HuH-7.5 (cell line): Measurements from ENCODE around the gene GPC3.
"Not testable (repeated sequence)": the region's sequence is repeated elsewhere in the genome, so short reads cannot be mapped to it uniquely, and the experiment has no call there.

Experiments
- DNase-seq: peaks from one replicate; pipeline ENCODE4 v3.0.0; 2011; ENCODE audit warnings: low spot score

The GPC3 gene

DNA sequence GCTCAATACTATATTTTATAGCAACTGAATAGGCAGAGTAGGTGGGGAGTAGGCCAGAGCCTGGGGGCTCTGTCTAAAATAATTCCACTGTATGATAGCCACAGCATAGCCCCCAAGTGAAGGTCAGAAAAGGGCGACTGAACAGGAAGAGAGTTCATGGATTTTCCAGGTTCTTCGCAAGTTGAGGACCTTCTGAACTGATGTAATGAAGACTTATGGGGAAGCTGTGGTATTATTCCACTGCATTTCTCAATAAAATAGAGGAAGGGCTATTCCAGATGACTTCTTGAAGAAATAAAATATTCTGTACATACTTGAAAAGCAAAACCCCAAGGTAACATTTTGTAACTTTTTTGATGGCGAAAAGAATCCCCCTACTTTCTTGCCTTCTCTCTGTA, 338.7 kb downstream of the GPC3 start:
- DNase-seq: no peak

DNA sequence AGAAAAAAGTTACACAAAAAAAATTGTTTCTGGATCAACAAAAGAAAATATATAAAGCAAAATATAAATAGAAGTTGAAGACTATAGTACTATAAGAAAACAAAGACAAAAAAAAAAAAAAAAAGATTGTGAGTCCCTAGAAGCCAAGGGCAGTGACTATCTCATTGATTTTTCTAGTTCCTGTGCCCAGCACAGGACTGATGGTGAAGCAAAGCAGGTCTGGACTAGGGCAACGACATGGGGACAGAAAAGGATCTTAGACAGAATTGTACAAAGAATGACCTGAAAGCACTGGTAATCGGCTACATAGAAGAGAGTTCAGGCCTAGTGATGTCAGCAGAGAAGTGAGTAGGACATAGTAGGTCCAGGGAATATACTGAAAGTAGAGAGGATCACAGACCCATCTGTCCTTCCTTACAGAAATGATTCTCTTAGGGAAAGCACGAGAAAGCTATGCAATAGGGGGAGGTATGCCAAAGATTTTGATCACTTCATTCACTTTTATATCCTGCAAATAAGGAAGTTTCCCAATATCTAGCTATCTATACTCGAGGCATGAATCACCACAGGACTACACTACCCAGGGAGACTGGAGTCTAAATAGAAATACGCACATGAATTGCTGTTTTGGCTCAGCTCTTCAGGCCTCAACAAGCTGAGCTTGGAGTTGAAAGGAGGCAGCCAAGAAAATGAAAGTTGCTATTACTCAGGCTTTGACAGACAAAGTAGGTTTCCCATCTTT, 339.2 kb downstream of the GPC3 start:
- no peak for DNase-seq

DNA sequence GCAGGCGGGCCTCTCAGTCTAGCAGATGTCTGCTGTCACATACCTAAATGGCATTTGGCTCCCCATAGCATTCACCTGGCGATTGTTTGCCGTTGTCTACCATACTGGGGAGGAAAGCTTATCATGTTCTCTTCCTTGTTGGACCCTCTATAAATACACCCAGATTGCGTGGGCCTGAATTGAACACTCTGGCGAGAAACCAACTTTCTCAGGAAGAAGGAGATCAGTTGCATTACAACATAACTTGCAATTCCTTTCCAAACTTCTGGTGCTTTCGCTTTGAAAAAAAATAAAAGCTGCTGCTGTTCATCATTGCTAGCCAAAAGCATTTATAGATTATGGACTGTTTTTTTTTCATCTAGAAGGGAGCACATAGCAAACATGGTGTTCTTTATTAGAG, 340.1 kb downstream of the GPC3 start:
- DNase-seq: no peak

DNA sequence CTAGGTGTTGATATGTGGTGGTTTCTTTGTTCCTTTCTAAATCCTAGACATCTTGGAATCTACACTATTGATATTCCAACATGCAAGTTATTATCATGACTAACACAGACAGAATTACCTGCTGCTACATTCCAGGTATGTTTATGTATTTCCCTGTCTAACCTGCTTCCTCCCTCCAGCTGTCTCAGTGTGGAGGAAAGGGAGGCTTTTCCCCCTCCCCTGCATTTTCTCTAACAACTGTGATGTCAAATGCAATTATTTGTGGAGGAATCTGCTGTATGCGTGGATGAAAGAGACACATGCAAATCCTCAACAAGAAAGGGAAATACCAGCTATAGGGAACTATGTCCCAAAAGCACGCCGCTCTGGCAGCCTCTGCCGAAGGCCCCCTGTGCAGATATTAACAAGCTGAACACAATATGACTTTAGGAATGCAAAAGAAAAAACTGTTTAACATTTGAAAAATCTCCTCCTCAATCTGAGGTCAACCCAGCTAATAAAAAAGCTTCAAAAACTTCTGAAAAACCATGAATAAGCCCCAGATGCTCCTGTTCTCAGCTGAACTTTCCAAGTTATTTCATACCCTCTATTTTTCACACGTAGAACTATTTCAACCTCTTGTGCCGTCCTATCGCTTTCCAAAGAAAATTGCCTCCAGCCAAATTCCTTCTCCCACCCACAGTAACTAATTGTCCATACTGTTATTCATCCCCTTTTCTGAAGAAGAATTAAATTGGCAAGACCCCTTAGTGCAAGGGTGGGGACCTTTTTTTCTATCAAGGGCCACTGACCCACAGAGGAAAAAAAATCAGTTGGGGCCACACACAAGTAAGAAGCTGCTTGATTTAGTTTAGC, 345.0 kb downstream of the GPC3 start:
- no peak for DNase-seq

DNA sequence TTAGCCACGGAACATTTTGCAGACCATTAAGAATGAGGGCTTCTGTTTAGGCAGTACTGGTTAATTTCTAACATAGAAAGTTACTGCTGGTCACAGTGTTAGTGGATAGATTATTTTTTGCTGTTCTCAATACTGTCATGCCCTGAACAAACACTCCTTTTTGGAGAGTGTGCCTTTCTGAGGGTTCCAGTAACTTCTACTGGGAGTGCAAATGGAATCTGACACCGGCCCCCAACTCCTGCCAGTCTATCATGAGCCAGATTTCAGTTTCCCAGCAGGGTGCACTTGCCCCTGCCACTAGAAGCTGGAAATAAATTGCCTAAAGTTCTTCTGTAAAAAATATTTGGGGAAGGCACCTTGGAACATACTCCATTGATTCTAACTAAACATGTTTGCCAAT, 345.7 kb downstream of the GPC3 start:
- DNase-seq: no peak

DNA sequence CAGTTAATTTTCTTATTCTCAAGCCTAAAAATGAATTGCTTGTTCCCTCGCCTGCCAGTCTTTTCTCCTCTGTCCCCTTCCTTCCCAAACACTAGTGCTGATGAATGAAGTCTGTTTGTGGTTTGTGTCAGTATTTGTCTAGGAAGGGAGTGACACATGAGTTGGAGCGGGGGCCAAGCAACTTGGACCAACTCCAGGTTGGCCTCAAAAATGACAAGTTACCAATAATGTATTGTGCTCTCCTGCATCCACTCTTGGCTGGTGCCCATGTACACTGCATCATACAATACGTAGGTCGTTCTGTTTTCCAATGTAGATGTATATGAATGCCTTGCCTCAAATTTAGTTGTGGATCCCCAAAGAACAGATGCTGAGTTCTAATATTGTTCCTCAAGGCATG, 347.1 kb downstream of the GPC3 start:
- DNase-seq: no peak

DNA sequence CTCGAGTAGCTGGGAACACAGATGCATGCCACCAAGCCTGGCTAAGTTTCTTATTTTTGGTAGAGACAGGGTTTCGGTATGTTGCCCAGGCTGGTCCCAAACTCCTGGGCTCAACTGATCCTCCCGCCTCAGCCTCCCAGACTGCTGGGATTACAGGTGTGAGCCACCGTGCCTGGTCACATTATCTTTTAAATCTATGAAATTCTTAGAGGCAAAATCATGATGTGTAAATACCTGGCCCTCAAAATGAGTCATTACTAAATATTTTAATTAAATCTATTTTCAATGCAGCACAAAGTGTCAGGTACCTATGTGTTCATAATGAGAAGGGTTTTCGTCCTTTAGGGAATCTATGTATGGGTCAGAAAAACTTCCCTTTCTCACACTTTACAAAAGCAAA, 347.6 kb downstream of the GPC3 start:
- no peak for DNase-seq

DNA sequence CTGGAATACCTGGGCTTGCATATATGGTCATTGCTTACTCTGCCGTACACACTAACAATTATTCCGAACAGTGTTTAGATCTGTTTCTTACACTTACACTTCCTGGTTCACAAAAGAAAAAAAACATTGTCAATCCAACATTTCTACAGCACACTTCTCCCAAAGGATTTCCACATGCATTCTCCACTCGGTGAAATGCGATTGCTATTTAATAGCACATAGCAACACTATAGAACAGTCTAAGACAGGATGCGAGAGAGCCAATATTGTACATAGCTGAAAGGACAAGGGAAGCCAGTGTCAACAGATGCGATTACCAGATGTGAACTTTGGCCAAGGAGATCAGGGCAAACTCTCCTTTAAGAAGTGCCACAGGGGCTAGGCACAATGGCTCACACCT, 349.4 kb downstream of the GPC3 start:
- no peak for DNase-seq

DNA sequence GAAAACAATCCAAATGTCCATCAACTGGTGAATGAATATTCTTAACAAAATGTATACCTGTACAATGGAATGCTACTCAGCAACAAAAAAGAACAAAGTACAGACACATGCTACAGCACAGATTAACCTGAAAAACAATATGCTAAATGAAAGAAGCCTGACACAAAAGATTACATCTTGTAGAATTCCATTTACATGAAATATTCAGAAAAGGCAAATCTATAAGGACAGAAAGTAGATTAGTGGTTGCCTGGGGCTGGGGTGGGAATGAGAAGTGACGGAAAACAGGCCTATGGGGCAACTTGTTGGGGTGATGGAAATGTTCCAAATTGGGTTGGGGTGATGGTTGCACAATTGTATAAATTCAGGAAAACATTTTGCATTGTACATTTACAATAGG, 351.0 kb downstream of the GPC3 start:
- DNase-seq: no peak

DNA sequence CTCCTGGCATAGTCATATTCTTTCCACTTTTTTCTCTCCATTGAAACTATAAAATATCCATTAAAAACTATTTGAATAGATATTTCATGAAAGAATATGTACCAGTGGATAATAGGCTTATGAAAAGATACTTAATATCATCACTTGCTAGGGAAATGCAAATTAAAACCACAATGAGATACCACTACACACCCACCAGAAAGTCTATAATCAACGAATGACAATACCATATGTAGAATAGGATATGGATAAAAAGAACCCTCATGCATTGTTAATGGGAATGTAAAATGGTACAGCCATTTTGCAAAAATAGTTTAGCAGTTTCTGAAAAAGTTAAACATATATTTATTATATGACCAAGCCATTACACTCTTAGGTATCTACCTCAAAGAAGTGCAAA, 351.4 kb downstream of the GPC3 start:
- DNase-seq: no peak

DNA sequence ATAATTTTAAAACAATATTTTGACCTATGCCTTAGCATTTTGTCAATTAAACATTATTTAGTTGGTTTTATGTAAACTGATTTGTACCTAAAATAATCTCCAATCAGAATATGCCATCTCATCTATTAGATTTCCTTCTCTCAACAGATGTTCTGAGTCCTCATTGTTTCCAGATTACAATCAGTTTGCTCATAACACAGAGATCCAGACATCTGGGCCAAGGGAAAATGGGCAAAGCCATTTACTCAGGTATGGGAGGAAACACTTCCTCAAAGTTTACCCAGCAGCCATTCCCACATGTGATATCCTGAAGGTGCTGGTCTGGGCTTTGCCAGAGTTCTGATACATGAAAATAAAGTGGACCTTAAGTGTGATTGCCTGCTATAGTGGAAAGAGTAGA, 352.2 kb downstream of the GPC3 start:
- no peak for DNase-seq

DNA sequence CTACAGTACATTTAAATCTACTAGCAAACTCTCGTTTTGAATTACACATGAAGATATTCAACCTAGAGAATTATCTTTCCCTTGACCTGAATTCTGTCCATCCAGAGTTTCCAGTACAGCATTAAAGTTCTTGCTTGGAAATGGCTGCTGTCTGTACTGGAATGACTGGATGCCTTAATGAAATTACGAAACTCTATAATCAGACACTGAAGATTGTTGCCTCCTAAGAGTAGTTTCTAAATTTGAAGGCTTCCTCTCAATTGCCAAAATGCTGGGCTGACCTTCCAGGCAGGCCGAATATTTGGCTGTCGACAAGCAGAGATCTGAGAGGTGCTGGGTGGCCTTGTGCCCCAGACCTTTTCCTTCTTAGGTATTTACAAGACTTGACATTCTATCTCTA, 355.0 kb downstream of the GPC3 start:
- no peak for DNase-seq

DNA sequence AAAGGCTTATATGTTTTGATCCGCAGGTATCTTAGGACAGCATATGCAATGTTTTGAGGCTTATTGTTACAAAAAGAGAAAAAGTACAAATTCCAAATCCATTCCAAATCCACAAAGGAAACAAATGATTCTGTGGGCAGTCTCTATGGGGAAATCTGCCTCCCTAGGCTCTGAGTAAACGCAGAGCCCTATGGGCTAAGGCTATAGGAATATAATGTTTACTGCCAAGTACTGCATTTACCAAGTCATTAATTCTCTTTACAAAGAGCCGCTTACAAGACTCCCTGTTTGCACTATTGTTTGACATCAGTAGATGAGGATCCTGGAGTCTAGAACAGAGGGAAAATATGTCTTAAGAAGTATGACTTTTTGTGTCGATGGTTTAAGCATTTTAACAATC, 357.7 kb downstream of the GPC3 start:
- no peak for DNase-seq

DNA sequence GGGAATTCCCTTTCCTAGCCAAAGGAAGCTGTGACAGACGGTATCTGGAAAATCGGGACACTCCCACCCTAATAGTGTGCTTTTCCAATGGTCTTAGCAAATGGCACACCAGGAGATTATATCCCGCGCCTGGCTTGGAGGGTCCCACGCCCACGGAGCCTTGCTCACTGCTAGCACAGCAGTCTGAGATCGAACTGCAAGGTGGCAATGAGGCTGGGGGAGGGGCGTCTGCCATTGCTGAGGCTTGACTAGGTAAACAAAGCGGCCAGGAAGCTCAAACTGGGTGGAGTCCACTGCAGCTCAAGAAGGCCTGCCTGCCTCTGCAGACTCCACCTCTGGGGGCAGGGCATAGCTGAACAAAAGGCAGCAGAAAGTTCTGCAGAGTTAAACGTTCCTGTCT, 364.0 kb downstream of the GPC3 start:
- not testable (repeated sequence) for DNase-seq

DNA sequence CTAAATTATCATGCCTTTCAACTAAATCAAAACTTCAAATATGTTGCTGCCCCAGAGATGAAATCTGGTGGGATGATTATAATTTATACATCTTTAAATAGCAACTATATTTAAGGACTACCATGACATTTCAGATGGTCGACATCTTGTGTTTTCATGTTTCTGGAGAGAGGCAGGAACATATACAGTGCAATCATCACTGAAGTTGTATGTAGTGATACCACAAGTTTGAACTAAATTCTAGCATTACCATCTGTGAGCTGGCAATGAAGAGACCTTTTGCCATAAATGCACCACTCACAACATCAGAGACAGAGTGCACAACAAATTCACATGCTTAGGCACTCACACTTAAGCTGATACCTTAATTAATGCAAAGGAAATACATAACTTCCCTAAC, 373.7 kb downstream of the GPC3 start:
- no peak for DNase-seq

DNA sequence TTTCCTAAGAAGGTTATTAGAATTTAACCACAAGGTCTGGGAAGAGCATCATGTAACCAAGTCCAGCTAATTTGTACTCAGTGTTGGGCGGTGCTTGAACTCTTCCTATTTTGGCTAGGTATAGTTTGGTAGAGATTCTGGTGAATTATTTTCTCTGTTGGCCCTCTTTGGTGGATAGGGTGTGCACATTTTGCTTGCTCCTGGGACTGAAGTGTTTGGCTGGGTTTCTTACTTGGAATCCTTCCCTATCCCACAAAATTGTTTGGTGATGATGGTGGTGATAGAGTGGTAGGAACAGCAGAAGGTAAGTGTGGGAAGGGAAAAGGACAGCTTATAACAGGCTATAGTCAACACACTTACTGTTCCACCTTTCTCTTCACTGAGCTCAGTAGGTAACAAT, 375.3 kb downstream of the GPC3 start:
- DNase-seq: no peak

DNA sequence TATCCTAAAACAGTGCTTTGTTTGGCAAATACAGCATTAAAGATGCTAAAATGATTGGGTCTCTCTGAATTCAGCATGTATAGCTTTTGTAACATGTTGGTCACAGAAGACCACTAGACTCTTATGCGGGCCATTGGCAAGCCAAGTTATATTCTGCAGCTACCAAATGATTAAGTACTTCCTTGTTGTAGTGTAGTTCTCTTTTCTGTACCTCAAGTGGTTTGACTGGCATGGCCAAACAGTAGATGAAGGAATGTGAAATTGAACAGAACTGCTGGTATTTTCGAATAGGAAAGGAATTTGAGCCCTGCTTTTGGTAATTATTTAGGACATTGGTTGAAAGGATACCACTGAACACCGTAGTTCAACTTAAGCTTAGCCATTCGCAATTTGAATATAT, 376.2 kb downstream of the GPC3 start:
- DNase-seq: no peak

DNA sequence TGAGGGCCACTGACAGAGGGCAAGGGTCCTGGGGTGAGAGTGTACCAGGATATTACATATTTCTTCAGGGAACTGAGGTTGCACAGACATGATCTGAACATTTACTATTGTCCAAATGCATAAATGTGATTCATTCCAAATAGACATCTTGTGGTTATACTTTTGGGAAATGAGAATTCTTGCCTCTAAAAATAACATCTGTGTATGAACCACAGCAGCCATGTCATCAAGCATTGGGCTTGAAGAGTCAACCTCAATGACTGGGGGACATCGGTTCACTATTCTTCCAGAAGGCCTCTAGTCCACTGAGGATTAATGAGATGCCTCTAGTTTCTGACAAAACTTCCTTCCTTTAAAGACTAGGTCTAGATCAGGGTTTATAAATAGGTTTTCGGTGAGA, 377.0 kb downstream of the GPC3 start:
- DNase-seq: no peak

DNA sequence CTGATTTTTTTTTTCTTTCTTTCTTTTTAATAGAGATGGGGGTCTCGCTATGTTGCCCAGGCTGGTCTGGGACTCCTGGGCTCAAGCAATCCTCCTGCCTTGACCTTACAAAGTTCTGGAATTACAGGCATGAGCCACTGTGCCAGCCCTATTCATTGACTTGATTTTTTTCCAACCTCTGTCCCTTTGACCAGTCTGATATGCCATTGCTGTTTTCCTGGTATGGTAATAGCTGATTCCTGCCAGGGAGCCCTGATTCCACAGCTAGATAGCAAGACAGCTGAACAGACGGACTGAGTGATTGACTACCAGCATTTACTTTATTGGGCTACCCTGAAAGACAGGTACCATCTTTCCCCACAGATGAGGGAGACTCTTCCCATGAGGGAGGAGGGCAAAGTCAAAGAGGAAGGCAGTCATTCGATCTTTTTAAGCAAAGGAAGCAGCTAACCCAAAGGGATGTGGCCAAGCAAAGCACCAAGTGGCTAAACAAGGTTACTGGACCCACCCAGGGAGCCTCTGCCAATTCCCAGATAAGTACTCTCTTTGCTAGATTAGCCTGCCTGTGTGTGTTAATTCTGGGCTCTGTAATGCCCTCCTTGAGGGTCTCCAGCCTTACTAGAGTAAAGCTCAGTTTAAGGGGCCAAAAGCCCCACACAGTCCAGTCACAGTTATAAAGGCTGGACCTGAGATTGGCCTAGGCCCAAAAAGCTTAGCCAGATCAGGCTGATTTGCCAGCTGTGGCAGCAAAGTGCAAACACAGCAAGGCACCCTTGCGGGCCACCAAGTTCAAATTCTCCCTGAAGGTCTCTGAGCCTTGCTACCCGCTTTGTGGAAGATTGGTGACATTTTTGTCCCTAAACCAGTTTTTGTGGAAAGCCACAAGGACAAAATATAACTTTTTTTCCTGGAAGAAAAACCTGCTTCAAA, 377.7 kb downstream of the GPC3 start:
- DNase-seq: no peak

DNA sequence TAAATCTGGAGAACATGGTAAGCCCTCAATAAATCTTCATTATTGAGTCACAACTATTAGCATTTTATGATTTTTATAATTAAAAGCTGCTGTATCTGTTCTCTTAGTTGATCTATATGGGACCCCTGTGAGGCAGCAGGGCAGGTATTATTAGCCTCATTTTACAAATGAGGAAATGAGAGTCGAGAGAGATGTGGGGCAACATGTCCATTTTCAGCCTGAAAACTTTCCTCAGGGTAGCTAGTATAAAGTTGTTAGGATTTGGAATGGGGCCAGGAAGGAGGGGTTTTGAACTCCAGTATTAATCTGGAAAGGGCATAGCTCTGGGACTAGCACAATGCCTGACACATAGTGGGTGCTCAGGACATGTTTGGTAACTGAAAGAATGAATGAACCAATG, 378.4 kb downstream of the GPC3 start:
- DNase-seq: no peak

DNA sequence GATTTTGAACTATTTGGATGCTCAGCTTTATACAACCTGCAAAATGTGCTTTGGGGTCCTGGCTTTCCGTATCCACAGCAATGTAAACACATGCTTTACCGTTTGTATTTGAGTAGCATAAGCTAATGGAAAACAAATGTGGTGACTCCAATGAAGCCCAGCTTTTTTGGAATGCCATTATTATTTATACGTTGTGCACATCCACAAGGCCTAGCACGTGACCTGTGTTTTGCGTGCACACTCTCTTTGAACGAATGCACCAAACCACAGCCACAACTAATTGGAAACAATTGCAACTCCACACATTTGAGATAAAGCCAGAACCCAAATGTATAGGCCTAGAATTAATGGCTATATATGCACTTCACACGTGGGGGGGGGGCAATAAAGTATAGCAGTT, 380.6 kb downstream of the GPC3 start:
- no peak for DNase-seq

DNA sequence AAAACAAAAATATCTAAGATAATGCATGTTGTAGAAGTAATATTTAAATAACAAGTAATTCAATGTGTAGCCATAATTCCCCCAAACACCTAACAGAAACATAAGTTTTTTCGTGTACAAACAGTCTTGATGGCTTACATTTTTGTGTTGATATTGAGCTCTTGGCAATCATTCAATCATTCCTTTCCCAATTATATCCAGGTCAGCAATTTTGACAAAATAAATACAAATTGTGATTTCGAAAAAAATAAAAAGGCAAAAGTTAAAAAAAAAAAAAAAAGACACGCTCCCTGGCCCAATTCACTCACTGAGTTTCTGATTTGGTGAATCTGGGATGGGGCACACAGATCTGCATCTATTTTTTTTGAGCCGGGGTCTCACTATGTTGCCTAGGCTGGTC, 382.5 kb downstream of the GPC3 start:
- DNase-seq: no peak

DNA sequence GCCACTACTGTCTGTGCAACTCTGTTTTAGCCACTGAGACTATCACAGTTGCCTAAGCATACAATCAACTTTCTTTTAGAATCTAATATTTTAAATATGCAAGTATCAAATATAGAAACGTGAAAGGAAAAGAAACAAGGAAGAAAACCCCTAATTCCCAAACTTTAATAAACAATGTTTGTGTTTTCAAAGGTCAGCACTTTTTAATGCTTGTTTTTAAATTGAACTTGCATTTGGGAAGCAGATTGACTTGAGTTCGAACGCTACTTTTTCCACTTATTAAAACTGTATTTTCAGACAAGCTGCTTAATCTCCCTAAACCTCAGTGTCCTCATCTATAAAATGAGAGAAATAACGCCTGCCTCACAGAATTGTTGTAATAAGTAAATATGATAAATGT, 384.3 kb downstream of the GPC3 start:
- DNase-seq: no peak
